AG04450 (cell line): ENCODE results near the gene MTM1. TPM values are rescaled to one million over a fixed set of nuclear protein-coding genes. Genes with fewer than 3 reads are reported as not detected.
A peak's percentile ranks its signal among the peaks of the same experiment; 100 is the strongest.

ENCODE experiments used
- CTCF ChIA-PET: fragments of 300-600, 350-600 bp; formaldehyde crosslinking; extraction: SDS; loops from one replicate; lab custom pipeline; 2022; ENCODE audit warnings: antibody characterized with exemption, inconsistent platforms; lab: Charles Lee
- POLR2A ChIA-PET: fragments of 350-600 bp; formaldehyde crosslinking; extraction: SDS; loops from one replicate; lab custom pipeline; 2021; ENCODE audit warnings: antibody characterized with exemption, inconsistent platforms; lab: Yijun Ruan, JAX
- DNase-seq: peaks from one replicate; pipeline ENCODE4 v3.0.0-alpha.2; 2011; ENCODE audit warnings: low read depth, low spot score
- H3K27ac ChIP-seq: one replicate; pipeline ENCODE4 v1.5.1; 2012; ENCODE audit warnings: low read depth, low read length, control low read depth
- H3K27me3 ChIP-seq: one replicate; pipeline ENCODE4 v1.6.0; 2012; ENCODE audit warnings: low read length; ENCODE audit not compliant: control insufficient read depth, insufficient read depth
- H3K4me3 ChIP-seq: 2 replicates; pipeline ENCODE4 v1.5.1; 2011; ENCODE audit warnings: mild to moderate bottlenecking, low read depth, low read length, control low read depth
- H3K9me3 ChIP-seq: 2 replicates; pipeline ENCODE4 v1.5.1; 2012; ENCODE audit warnings: low read length; ENCODE audit not compliant: control insufficient read depth, insufficient read depth
- CTCF ChIP-seq: IDR thresholded peaks from 2 replicates; pipeline ENCODE4 v1.5.1; 2011; ENCODE audit warnings: low read depth, low read length, control low read depth, inconsistent platforms
- polyA plus RNA-seq: library from polyadenylated mRNA; depleted of rRNA; stranded (reverse); fragments of >200 nt; gene quantifications from 2 replicates; pipeline ENCODE4 v1.2.3, GENCODE V29; 2011

MTM1 gene
- polyA plus RNA-seq, 1 experiment = 3.9 TPM

GRCh38 chrX:150625875-150626274, 57.5 kb downstream of the MTM1 start:
- CTCF ChIA-PET = interaction anchor here (0.7 kb wide), 1 partner anchor 664 kb away, joined by 3 read pairs; no protein-coding TSS in a partner anchor
- Histone ChIP-seq H3K27me3 (no peaks in the 10 kb centered on the region), H3K9me3 (no peaks in the 10 kb centered on the region), H3K4me3 (no peak overlapping the region), H3K27ac (no peak overlapping the region)
- POLR2A ChIA-PET = no interaction called here
- DNase-seq = no peak
- no peak for TF ChIP-seq CTCF

GRCh38 chrX:150627957-150628356, 59.5 kb downstream of the MTM1 start:
- H3K27me3 ChIP-seq = no peaks in the 10 kb centered on the region
- no peak for DNase-seq
- H3K4me3 ChIP-seq = no peak overlapping the region
- H3K27ac ChIP-seq = no peak overlapping the region
- ChIA-PET POLR2A (no interaction called here), CTCF (no interaction called here)
- no peak for TF ChIP-seq CTCF
- H3K9me3 ChIP-seq = no peaks in the 10 kb centered on the region

- no peak overlapping the region for H3K4me3 ChIP-seq
- TF ChIP-seq CTCF = no peak
- ChIA-PET CTCF (no interaction called here), POLR2A (interaction anchor here (0.6 kb wide), 1 partner anchor 54 kb away, joined by 3 read pairs; no protein-coding TSS in a partner anchor)
- H3K27ac ChIP-seq = no peak overlapping the region
- H3K27me3 ChIP-seq = no peaks in the 10 kb centered on the region
- DNase-seq = peak; percentile 10
- no peaks in the 10 kb centered on the region for H3K9me3 ChIP-seq
These were observed 67.5 kb downstream of the MTM1 start for GRCh38 chrX:150635952-150636351.

GRCh38 chrX:150642423-150642822, 74.0 kb downstream of the MTM1 start:
- no peak overlapping the region for H3K4me3 ChIP-seq
- no peak for TF ChIP-seq CTCF
- H3K27me3 ChIP-seq = no peaks in the 10 kb centered on the region
- H3K9me3 ChIP-seq = no peaks in the 10 kb centered on the region
- CTCF ChIA-PET = no interaction called here
- no peak overlapping the region for H3K27ac ChIP-seq
- POLR2A ChIA-PET = no interaction called here
- DNase-seq = no peak

- Histone ChIP-seq H3K9me3 (no peaks in the 10 kb centered on the region), H3K27me3 (no peaks in the 10 kb centered on the region), H3K27ac (no peak overlapping the region), H3K4me3 (no peak overlapping the region)
- peak; percentile 30 for TF ChIP-seq CTCF
- POLR2A ChIA-PET = no interaction called here
- no peak for DNase-seq
- CTCF ChIA-PET = interaction anchor here (1.1 kb wide), 1 partner anchor 74 kb away, joined by 3 read pairs; no protein-coding TSS in a partner anchor
These were observed 74.8 kb downstream of the MTM1 start for GRCh38 chrX:150643271-150643670.
